ENCODE data around the gene CEP135. TPM values are rescaled to one million over a fixed set of nuclear protein-coding genes. Genes with fewer than 3 reads are reported as not detected.

The CEP135 gene
- total RNA-seq, 1 donor from 2014 or later, result 30.2 TPM

DNA sequence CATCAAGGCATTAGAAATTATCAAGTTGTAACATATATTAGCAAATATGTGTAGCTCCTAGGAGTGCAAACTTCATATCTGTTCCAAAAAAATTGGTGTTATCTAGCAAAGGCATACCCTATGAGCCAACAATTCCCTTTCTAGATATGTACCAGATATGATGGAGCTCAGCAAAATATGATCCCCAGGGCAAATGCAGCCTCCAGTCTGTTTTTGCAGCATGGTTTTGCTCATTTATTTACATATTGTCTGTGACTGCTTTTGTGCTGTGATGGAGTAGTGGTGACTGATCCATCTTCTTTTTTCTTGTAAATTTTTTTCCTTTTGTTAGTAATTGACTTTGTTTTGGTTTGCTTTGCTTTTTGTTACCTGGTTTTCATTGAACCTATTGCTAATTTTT is 41.0 kb downstream of the CEP135 start:
- TF ChIP-seq, protein P1, sequence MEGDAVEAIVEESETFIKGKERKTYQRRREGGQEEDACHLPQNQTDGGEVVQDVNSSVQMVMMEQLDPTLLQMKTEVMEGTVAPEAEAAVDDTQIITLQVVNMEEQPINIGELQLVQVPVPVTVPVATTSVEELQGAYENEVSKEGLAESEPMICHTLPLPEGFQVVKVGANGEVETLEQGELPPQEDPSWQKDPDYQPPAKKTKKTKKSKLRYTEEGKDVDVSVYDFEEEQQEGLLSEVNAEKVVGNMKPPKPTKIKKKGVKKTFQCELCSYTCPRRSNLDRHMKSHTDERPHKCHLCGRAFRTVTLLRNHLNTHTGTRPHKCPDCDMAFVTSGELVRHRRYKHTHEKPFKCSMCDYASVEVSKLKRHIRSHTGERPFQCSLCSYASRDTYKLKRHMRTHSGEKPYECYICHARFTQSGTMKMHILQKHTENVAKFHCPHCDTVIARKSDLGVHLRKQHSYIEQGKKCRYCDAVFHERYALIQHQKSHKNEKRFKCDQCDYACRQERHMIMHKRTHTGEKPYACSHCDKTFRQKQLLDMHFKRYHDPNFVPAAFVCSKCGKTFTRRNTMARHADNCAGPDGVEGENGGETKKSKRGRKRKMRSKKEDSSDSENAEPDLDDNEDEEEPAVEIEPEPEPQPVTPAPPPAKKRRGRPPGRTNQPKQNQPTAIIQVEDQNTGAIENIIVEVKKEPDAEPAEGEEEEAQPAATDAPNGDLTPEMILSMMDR (IDR thresholded peaks at IDR 0.05), result no peak
- ChIA-PET POLR2A (interaction anchor here (1.1 kb wide), 1 partner anchor 41 kb away, joined by 5 read pairs; the partner anchor contains the start of gene CEP135), CTCF (no interaction called here)
- Mint-ChIP-seq H3K36me3 (ENCODE audit: low read depth) (peaks cover 71% of the 10 kb centered on the region), H3K27me3 (no peaks in the 10 kb centered on the region), H3K4me3 (no peak overlapping the region), H3K9me3 (no peaks in the 10 kb centered on the region), H3K4me1 (peaks cover 36% of the 10 kb centered on the region), H3K27ac (peak overlapping the region; percentile 32)
- DNase-seq, result no peak
- intact Hi-C loops (cut with micrococcal nuclease), result no loop called here
- no peak for ATAC-seq (ENCODE audit: low read depth)

DNA sequence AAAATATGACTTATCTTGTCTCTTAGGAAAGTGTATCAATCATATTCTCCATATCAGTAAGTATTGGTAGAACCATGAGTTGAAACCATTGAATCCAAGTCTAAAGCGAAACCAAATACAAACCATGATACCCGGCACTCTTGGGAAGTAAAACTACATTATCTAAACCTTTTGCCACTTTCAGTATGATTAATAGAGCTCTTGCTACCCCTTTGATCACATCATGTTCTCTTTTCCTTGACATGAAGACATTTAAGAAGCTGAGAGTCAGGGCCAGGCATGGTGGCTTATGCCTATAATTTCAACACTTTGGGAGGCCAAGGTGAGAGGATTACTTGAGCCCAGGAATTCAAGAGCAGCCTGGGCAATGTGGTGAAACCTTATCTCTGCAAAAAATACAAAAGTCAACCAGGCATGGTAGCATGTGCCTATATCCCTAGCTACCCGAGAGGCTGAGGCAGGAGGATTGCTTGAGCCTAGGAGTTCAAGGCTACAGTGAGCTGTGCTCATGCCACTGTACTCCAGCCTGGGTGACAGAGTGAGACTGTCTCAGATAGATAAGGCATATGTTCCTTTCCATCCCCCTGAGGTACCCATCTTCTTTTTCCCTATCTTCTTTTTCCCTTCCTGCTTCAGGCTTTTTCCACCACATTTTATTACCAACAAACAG is 45.4 kb downstream of the CEP135 start:
- H3K9me3 Mint-ChIP-seq, result no peaks in the 10 kb centered on the region
- H3K4me1 Mint-ChIP-seq, result peaks cover 36% of the 10 kb centered on the region
- peak overlapping the region; percentile 3 for H3K4me3 Mint-ChIP-seq
- TF ChIP-seq, protein P1 (IDR thresholded peaks at IDR 0.05), result no peak
- H3K27ac Mint-ChIP-seq, result peak overlapping the region; percentile 59
- ATAC-seq (ENCODE audit: low read depth) (peak; percentile 69), DNase-seq (no peak)
- no peaks in the 10 kb centered on the region for H3K27me3 Mint-ChIP-seq
- intact Hi-C loops (cut with micrococcal nuclease), result loop anchor here (2.0 kb wide), 2 partner anchors 15 to 45 kb away; partner anchors contain the start of gene CEP135
- peaks cover 73% of the 10 kb centered on the region for H3K36me3 Mint-ChIP-seq (ENCODE audit: low read depth)
- POLR2A ChIA-PET, result interaction anchor here (0.6 to 1.0 kb wide), 4 partner anchors 11 to 132 kb away, joined by 3 to 9 read pairs (median 4); partner anchors contain the start of gene CEP135
- CTCF ChIA-PET, result interaction anchor here (1.4 kb wide), 1 partner anchor 45 kb away, joined by 7 read pairs; the partner anchor contains the start of gene CEP135

DNA sequence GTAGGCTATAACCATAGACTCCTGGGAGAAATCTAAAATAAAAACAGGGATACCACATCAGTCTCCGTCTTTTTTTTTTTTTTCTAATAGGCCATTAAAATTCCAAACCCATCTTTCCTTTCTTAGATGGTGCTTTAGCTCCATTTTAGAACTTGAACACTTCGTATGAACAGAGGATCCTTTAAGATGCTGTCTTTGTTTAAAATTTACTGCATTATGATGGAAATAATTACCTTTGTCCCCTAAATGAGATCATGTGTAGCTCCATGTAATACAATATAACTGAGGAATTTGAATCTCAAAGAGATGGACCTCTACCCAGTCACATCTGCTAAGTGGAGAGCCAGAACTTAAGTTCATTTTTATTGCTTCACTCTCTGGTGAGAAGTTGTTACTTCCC is 47.9 kb downstream of the CEP135 start:
- TF ChIP-seq, protein P1 (IDR thresholded peaks at IDR 0.05), result no peak
- H3K4me3 Mint-ChIP-seq, result no peak overlapping the region
- ChIA-PET POLR2A (no interaction called here), CTCF (no interaction called here)
- peaks cover 29% of the 10 kb centered on the region for H3K4me1 Mint-ChIP-seq
- no peak for ATAC-seq (ENCODE audit: low read depth)
- no peaks in the 10 kb centered on the region for H3K27me3 Mint-ChIP-seq
- no peaks in the 10 kb centered on the region for H3K9me3 Mint-ChIP-seq
- no peak for DNase-seq
- peaks cover 88% of the 10 kb centered on the region for H3K36me3 Mint-ChIP-seq (ENCODE audit: low read depth)
- intact Hi-C loops (cut with micrococcal nuclease), result no loop called here
- no peak overlapping the region for H3K27ac Mint-ChIP-seq

DNA sequence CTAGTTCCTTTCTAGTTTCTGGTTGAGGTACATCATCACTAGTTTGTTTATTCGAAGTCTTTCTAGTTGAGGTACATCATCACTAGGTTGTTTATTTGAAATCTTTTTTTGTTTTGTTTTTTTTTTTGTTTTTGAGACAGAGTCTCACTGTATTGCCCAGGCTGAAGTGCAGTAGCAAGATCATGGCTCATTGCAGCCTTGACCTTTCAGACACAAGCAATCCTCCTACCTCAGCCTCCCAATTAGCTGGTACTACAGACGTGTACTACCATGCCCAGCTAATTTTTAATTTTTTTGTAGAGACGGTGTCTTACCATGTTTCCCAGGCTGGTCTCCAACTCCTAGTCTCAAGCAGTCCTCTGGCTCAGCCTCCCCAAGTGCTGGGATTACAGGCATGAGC is 54.9 kb downstream of the CEP135 start:
- ChIA-PET CTCF (no interaction called here), POLR2A (no interaction called here)
- Mint-ChIP-seq H3K36me3 (ENCODE audit: low read depth) (peaks cover 87% of the 10 kb centered on the region), H3K4me3 (no peak overlapping the region), H3K4me1 (peaks cover 19% of the 10 kb centered on the region), H3K27me3 (no peaks in the 10 kb centered on the region), H3K27ac (no peak overlapping the region), H3K9me3 (peaks cover 2% of the 10 kb centered on the region)
- TF ChIP-seq, protein P1 (IDR thresholded peaks at IDR 0.05), result no peak
- intact Hi-C loops (cut with micrococcal nuclease), result no loop called here
- ATAC-seq (ENCODE audit: low read depth) (no peak), DNase-seq (no peak)

DNA sequence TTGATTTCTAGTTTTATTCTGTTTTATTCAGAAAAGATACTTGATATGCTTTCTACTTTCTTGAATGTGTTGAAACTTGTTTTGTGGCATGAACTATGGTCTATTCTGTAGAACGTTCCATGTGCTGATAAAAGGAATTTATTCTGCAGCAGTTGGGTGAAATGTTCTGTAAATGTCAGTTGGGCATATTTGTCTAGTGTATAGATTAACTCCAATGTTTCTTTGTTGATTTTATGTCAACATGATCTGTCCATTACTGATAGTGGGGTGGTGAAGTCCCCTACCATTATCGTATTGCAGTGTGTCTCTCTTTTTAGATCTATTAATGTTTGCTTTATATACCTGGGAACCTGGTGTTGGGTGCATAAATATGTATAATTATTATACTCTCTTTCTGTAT is 55.5 kb downstream of the CEP135 start:
- Mint-ChIP-seq H3K4me1 (peaks cover 19% of the 10 kb centered on the region), H3K36me3 (ENCODE audit: low read depth) (peaks cover 91% of the 10 kb centered on the region), H3K27me3 (no peaks in the 10 kb centered on the region), H3K27ac (no peak overlapping the region), H3K4me3 (no peak overlapping the region), H3K9me3 (peaks cover 2% of the 10 kb centered on the region)
- intact Hi-C loops (cut with micrococcal nuclease), result no loop called here
- DNase-seq, result no peak
- ChIA-PET CTCF (interaction anchor here (0.7 kb wide), 1 partner anchor 57 kb away, joined by 3 read pairs; no protein-coding TSS in a partner anchor), POLR2A (no interaction called here)
- no peak for ATAC-seq (ENCODE audit: low read depth)
- TF ChIP-seq, protein P1 (IDR thresholded peaks at IDR 0.05), result no peak

Measured in activated B cell treated with CpG ODN at 0.5 μM for 24 hours (primary cell).